GM23338 (cell line): ENCODE measurements around the gene ARRDC2. TPM values are rescaled to one million over a fixed set of nuclear protein-coding genes. Genes with fewer than 3 reads are reported as not detected.
A peak's percentile ranks its signal among the peaks of the same experiment; 100 is the strongest.

ENCODE experiments used
- ATAC-seq: fragments of 200-7000 bp; cut with Tn5 transposase; 3 replicates; pipeline ENCODE4 v1.9.1; 2020
- DNase-seq: peaks from one replicate; pipeline ENCODE4 v3.0.0-alpha.2; 2015; ENCODE audit warnings: low spot score
- H2AFZ ChIP-seq: fragments of 200-600 bp; sonication (generic); 2 replicates; pipeline ENCODE4 v1.8.0; 2016; ENCODE audit warnings: antibody characterized with exemption, mild to moderate bottlenecking, moderate library complexity
- H3F3A ChIP-seq: fragments of 200-600 bp; sonication (generic); replicated peaks from 2 replicates; pipeline ENCODE4 v1.8.0; 2017; ENCODE audit warnings: antibody characterized with exemption, mixed run types, low read depth
- H3K27ac ChIP-seq: fragments of 200-600 bp; sonication (generic); 2 replicates; pipeline ENCODE4 v1.6.1; 2016; ENCODE audit warnings: low read depth
- H3K27me3 ChIP-seq: fragments of 200-600 bp; sonication (generic); 2 replicates; pipeline ENCODE4 v1.8.0; 2016; ENCODE audit warnings: mild to moderate bottlenecking, mixed run types, moderate library complexity; ENCODE audit not compliant: insufficient read depth
- H3K36me3 ChIP-seq: fragments of 200-600 bp; sonication (generic); 2 replicates; pipeline ENCODE4 v1.8.0; 2016; ENCODE audit warnings: mild to moderate bottlenecking; ENCODE audit not compliant: insufficient read depth
- H3K4me1 ChIP-seq: fragments of 200-600 bp; sonication (generic); 2 replicates; pipeline ENCODE4 v1.8.0; 2016; ENCODE audit warnings: mild to moderate bottlenecking, moderate library complexity; ENCODE audit not compliant: insufficient read depth
- H3K4me2 ChIP-seq: fragments of 200-600 bp; sonication (generic); 2 replicates; pipeline ENCODE4 v1.7.1; 2017; ENCODE audit warnings: mixed run types
- H3K4me3 ChIP-seq: fragments of 200-600 bp; sonication (generic); 2 replicates; pipeline ENCODE4 v1.6.1; 2016; ENCODE audit warnings: mixed run types
- H3K79me2 ChIP-seq: fragments of 200-600 bp; sonication (generic); replicated peaks from 2 replicates; pipeline ENCODE4 v1.8.0; 2017; ENCODE audit warnings: mild to moderate bottlenecking; ENCODE audit not compliant: insufficient read depth
- H3K9me2 ChIP-seq: fragments of 200-600 bp; sonication (generic); 2 replicates; pipeline ENCODE4 v1.8.0; 2017; ENCODE audit not compliant: insufficient read depth
- H4K20me1 ChIP-seq: fragments of 200-600 bp; sonication (generic); replicated peaks from 2 replicates; pipeline ENCODE4 v1.8.0; 2017; ENCODE audit warnings: mild to moderate bottlenecking; ENCODE audit not compliant: insufficient read depth
- H3K27ac Mint-ChIP-seq: 2 replicates; pipeline ENCODE4 v1.8.0; 2020; ENCODE audit warnings: inconsistent platforms, mild to moderate bottlenecking, moderate library complexity, mixed read lengths
- H3K27me3 Mint-ChIP-seq: 3 replicates; pipeline ENCODE4 v1.8.0; 2022; ENCODE audit warnings: low read depth, mild to moderate bottlenecking, moderate library complexity, mixed read lengths, inconsistent platforms; ENCODE audit not compliant: insufficient read depth, poor library complexity
- H3K36me3 Mint-ChIP-seq: 3 replicates; pipeline ENCODE4 v1.8.0; 2021; ENCODE audit warnings: low read depth, mild to moderate bottlenecking, inconsistent platforms, moderate library complexity, mixed read lengths
- H3K4me1 Mint-ChIP-seq: 3 replicates; pipeline ENCODE4 v1.8.0; 2020; ENCODE audit warnings: mild to moderate bottlenecking, inconsistent platforms, mixed read lengths
- H3K4me3 Mint-ChIP-seq: 3 replicates; pipeline ENCODE4 v1.8.0; 2021; ENCODE audit warnings: moderate library complexity, mild to moderate bottlenecking, inconsistent platforms, mixed read lengths
- H3K9me3 Mint-ChIP-seq: 3 replicates; pipeline ENCODE4 v1.8.0; 2020; ENCODE audit warnings: moderate library complexity, mild to moderate bottlenecking, inconsistent platforms, mixed read lengths
- CREB1 ChIP-seq: fragments of 250-450 bp; sonication (Bioruptor Pico); IDR thresholded peaks from 2 replicates; pipeline ENCODE4 v1.5.0; 2020; ENCODE audit warnings: low read depth, mild to moderate bottlenecking, moderate library complexity
- CTCF ChIP-seq, 2 experiments: fragments of 200-600 bp in 1 of 2; sonication (generic) in 1 of 2; conservative IDR thresholded peaks; 2 replicates each; pipeline versions ENCODE4 v1.5.1 to v1.6.1; 2016 to 2017; ENCODE audit warnings: antibody characterized with exemption in 2 of 2, low read depth in 2 of 2, mild to moderate bottlenecking in 2 of 2, moderate library complexity in 1 of 2
- ETS1 ChIP-seq: IDR thresholded peaks from 2 replicates; pipeline ENCODE4 v1.6.1; 2016; ENCODE audit warnings: antibody characterized with exemption
- EZH2phosphoT487 ChIP-seq: fragments of 200-600 bp; sonication (generic); IDR thresholded peaks from one replicate; pipeline ENCODE4 v1.8.1; 2018; ENCODE audit warnings: antibody characterized with exemption; ENCODE audit not compliant: unreplicated experiment
- NANOG ChIP-seq: IDR thresholded peaks from 2 replicates; pipeline ENCODE4 v1.6.1; 2016; ENCODE audit warnings: antibody characterized with exemption, borderline replicate concordance
- POLR2AphosphoS5 ChIP-seq: IDR thresholded peaks from 2 replicates; pipeline ENCODE4 v1.6.1; 2016; ENCODE audit warnings: antibody characterized with exemption, low read depth
- STAT1 ChIP-seq: IDR thresholded peaks from one replicate; pipeline ENCODE4 v1.6.1; 2016; ENCODE audit warnings: antibody characterized with exemption; ENCODE audit not compliant: unreplicated experiment
- ZNF331 ChIP-seq: fragments of 250-450 bp; sonication (Bioruptor Pico); IDR thresholded peaks from 2 replicates; pipeline ENCODE4 v1.5.0; 2020; ENCODE audit warnings: low read depth, mild to moderate bottlenecking, moderate library complexity
- polyA plus RNA-seq: library from polyadenylated mRNA; unstranded; fragments of >200 nt; fragmentation: Nextera tagmentation; extraction: Ambion mirVana; gene quantifications from 2 replicates; pipeline ENCODE4 v1.2.1, GENCODE V29; 2016
- total RNA-seq: library from RNA; depleted of rRNA; stranded (reverse); fragments of >200 nt; shearing (Covaris generic); gene quantifications from 2 replicates; pipeline ENCODE4 v1.2.3, GENCODE V29; 2014
- TF ChIP-seq, protein P1 (sequence below): fragments of 250-450 bp; sonication (Bioruptor Pico); IDR thresholded peaks from 2 replicates; pipeline ENCODE4 v1.5.0; 2020; ENCODE audit warnings: mild to moderate bottlenecking, moderate library complexity

The ARRDC2 gene
- total and polyA plus RNA-seq, 2 experiments from 2014 or later, result 2.4 to 7.1 TPM

DNA sequence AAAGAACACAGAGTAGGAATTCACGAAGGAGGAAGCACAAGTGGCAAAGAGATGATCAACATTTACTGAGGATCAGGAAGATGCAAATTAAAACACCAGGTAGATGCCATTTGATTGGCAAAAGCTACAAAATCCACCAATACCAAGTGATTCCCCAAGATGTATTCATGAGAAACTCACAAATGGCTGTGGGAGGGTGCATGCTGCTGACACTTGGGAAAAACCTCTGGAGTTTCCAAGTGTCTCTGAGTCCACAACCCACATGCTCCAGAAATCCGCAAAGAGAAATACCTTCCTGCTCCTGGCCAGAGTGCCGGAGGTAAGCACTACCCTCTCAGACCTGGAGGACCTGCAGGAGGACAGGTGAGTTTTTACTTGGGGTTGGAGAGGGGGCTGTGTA is 35.7 kb downstream of the ARRDC2 start:
- Mint-ChIP-seq H3K36me3 (no peaks in the 10 kb centered on the region), H3K27ac (no peak overlapping the region), H3K4me3 (no peak overlapping the region), H3K9me3 (no peaks in the 10 kb centered on the region; the same call in 2 of the 3 replicates), H3K27me3 (peaks cover 11% of the 10 kb centered on the region), H3K4me1 (peaks cover 7% of the 10 kb centered on the region; the same call in 2 of the 3 replicates)
- TF ChIP-seq EZH2phosphoT487, result no peak
- no peaks in the 10 kb centered on the region for H3K79me2 ChIP-seq
- H2AFZ ChIP-seq, result no peak overlapping the region
- DNase-seq (no peak), ATAC-seq (no peak)
- no peak overlapping the region for H3K4me2 ChIP-seq
- no peaks in the 10 kb centered on the region for H3K36me3 ChIP-seq
- no peaks in the 10 kb centered on the region for H3K9me2 ChIP-seq
- H3K27ac ChIP-seq, result no peak overlapping the region
- no peaks in the 10 kb centered on the region for H3K4me1 ChIP-seq
- H3F3A ChIP-seq, result no peaks in the 10 kb centered on the region
- H3K27me3 ChIP-seq, result no peaks in the 10 kb centered on the region
- no peaks in the 10 kb centered on the region for H4K20me1 ChIP-seq
- no peak overlapping the region for H3K4me3 ChIP-seq

DNA sequence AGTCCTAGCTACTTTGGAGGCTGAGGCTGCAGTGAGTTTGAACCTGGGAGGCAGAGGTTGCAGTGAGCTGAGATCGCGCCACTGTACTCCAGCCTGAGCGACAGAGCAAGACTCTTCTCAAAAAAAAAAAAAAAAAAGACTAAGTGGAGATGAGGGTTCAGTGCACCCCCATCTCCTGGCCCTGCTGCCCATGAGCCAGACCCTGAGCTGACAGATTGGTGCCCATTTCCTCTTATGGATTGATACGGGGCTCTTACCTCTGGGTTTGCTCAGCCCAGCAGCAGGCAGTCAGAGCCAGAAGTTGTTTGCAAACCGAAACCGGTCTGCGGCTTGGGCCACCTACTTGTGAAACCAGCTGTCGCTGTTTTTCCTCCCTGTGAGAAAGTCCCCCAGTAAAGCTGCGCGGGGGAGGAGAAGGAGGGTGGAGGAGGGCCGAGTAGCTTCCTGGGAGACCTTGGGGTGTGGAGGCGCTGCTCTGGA is 36.9 kb downstream of the ARRDC2 start:
- Mint-ChIP-seq H3K4me1 (peaks cover 7% of the 10 kb centered on the region; the same call in 2 of the 3 replicates), H3K4me3 (peak overlapping the region; percentile 21; the same call in 1 of the 3 replicates), H3K36me3 (no peaks in the 10 kb centered on the region; the same call in 2 of the 3 replicates), H3K27ac (no peak overlapping the region), H3K27me3 (peaks cover 14% of the 10 kb centered on the region), H3K9me3 (no peaks in the 10 kb centered on the region; the same call in 2 of the 3 replicates)
- Histone ChIP-seq H3K4me2 (peak overlapping the region; percentile 60; the same call in 1 of the 2 replicates), H3K27ac (no peak overlapping the region), H3K36me3 (no peaks in the 10 kb centered on the region), H3K4me3 (0 out of 2 replicates have a peak overlapping the region, but pooled peaks have one; percentile 23), H3K27me3 (no peaks in the 10 kb centered on the region), H4K20me1 (no peaks in the 10 kb centered on the region), H3F3A (no peaks in the 10 kb centered on the region), H3K9me2 (no peaks in the 10 kb centered on the region), H2AFZ (peak overlapping the region; percentile 86), H3K79me2 (no peaks in the 10 kb centered on the region), H3K4me1 (no peaks in the 10 kb centered on the region)
- DNase-seq (peak; percentile 77), ATAC-seq (peak; percentile 86)
- TF ChIP-seq, protein P1, sequence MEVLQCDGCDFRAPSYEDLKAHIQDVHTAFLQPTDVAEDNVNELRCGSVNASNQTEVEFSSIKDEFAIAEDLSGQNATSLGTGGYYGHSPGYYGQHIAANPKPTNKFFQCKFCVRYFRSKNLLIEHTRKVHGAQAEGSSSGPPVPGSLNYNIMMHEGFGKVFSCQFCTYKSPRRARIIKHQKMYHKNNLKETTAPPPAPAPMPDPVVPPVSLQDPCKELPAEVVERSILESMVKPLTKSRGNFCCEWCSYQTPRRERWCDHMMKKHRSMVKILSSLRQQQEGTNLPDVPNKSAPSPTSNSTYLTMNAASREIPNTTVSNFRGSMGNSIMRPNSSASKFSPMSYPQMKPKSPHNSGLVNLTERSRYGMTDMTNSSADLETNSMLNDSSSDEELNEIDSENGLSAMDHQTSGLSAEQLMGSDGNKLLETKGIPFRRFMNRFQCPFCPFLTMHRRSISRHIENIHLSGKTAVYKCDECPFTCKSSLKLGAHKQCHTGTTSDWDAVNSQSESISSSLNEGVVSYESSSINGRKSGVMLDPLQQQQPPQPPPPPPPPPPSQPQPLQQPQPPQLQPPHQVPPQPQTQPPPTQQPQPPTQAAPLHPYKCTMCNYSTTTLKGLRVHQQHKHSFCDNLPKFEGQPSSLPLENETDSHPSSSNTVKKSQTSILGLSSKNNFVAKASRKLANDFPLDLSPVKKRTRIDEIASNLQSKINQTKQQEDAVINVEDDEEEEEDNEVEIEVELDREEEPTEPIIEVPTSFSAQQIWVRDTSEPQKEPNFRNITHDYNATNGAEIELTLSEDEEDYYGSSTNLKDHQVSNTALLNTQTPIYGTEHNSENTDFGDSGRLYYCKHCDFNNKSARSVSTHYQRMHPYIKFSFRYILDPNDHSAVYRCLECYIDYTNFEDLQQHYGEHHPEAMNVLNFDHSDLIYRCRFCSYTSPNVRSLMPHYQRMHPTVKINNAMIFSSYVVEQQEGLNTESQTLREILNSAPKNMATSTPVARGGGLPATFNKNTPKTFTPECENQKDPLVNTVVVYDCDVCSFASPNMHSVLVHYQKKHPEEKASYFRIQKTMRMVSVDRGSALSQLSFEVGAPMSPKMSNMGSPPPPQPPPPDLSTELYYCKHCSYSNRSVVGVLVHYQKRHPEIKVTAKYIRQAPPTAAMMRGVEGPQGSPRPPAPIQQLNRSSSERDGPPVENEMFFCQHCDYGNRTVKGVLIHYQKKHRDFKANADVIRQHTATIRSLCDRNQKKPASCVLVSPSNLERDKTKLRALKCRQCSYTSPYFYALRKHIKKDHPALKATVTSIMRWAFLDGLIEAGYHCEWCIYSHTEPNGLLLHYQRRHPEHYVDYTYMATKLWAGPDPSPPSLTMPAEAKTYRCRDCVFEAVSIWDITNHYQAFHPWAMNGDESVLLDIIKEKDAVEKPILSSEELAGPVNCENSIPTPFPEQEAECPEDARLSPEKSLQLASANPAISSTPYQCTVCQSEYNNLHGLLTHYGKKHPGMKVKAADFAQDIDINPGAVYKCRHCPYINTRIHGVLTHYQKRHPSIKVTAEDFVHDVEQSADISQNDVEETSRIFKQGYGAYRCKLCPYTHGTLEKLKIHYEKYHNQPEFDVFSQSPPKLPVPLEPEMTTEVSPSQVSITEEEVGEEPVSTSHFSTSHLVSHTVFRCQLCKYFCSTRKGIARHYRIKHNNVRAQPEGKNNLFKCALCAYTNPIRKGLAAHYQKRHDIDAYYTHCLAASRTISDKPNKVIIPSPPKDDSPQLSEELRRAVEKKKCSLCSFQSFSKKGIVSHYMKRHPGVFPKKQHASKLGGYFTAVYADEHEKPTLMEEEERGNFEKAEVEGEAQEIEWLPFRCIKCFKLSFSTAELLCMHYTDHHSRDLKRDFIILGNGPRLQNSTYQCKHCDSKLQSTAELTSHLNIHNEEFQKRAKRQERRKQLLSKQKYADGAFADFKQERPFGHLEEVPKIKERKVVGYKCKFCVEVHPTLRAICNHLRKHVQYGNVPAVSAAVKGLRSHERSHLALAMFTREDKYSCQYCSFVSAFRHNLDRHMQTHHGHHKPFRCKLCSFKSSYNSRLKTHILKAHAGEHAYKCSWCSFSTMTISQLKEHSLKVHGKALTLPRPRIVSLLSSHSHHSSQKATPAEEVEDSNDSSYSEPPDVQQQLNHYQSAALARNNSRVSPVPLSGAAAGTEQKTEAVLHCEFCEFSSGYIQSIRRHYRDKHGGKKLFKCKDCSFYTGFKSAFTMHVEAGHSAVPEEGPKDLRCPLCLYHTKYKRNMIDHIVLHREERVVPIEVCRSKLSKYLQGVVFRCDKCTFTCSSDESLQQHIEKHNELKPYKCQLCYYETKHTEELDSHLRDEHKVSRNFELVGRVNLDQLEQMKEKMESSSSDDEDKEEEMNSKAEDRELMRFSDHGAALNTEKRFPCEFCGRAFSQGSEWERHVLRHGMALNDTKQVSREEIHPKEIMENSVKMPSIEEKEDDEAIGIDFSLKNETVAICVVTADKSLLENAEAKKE (CRISPR knock-in tag), result no peak
- no peak for TF ChIP-seq EZH2phosphoT487
- no peak for TF ChIP-seq ZNF331
- no peak for TF ChIP-seq NANOG
- no peak for TF ChIP-seq CTCF (conservative IDR thresholded peaks at IDR 0.05; ENCODE audit: low read depth in 2 of 2)
- TF ChIP-seq ETS1, result no peak
- TF ChIP-seq STAT1, result no peak
- TF ChIP-seq CREB1 (CRISPR knock-in tag), result no peak
- no peak for TF ChIP-seq POLR2AphosphoS5
